Osteoblast (primary cell): ENCODE data around the gene ENOX1. TPM values are rescaled to one million over a fixed set of nuclear protein-coding genes. Genes with fewer than 3 reads are reported as not detected.

Source experiments
- DNase-seq: peaks from one replicate; pipeline ENCODE4 v3.0.0; 2011; ENCODE audit warnings: low spot score, mixed read lengths; ENCODE audit not compliant: insufficient read length; ENCODE audit errors: missing footprints
- H2AFZ ChIP-seq: 2 replicates; pipeline ENCODE4 v1.6.0; 2011; ENCODE audit warnings: mild to moderate bottlenecking, low read length
- H3K27ac ChIP-seq: 2 replicates; pipeline ENCODE4 v1.5.1; 2011; ENCODE audit warnings: mild to moderate bottlenecking, low read depth, low read length, moderate library complexity
- H3K27me3 ChIP-seq: 2 replicates; pipeline ENCODE4 v1.6.0; 2012; ENCODE audit warnings: mild to moderate bottlenecking, control low read depth, inconsistent platforms, low read length, moderate library complexity; ENCODE audit not compliant: insufficient read depth
- H3K36me3 ChIP-seq: 2 replicates; pipeline ENCODE4 v1.5.1; 2011; ENCODE audit warnings: mild to moderate bottlenecking, low read length, control low read depth, moderate library complexity; ENCODE audit not compliant: insufficient read depth
- H3K4me1 ChIP-seq: 2 replicates; pipeline ENCODE4 v1.5.1; 2011; ENCODE audit warnings: mild to moderate bottlenecking, low read length, control low read depth, moderate library complexity; ENCODE audit not compliant: insufficient read depth
- H3K4me2 ChIP-seq: 2 replicates; pipeline ENCODE4 v1.6.0; 2011; ENCODE audit warnings: mild to moderate bottlenecking, low read length; ENCODE audit not compliant: insufficient read depth
- H3K4me3 ChIP-seq: fragments of 200-600 bp; sonication (generic); 3 replicates; pipeline ENCODE4 v1.5.1; 2012; ENCODE audit warnings: mild to moderate bottlenecking, low read length, inconsistent platforms; ENCODE audit not compliant: insufficient read depth
- H3K79me2 ChIP-seq: 2 replicates; pipeline ENCODE4 v1.6.0; 2012; ENCODE audit warnings: mild to moderate bottlenecking, low read length, control low read depth, inconsistent platforms; ENCODE audit not compliant: insufficient read depth
- H3K9me3 ChIP-seq: 2 replicates; pipeline ENCODE4 v1.5.1; 2011; ENCODE audit warnings: low read depth, low read length, control low read depth
- H4K20me1 ChIP-seq: 2 replicates; pipeline ENCODE4 v1.6.0; 2012; ENCODE audit warnings: mild to moderate bottlenecking, low read length, control low read depth; ENCODE audit not compliant: insufficient read depth
- total RNA-seq: library from RNA; depleted of rRNA; stranded (reverse); fragments of >200 nt; gene quantifications from 2 replicates; pipeline ENCODE4 v1.2.3, GENCODE V29; 2012
- TF ChIP-seq, protein P1 (sequence below): IDR thresholded peaks from 2 replicates; pipeline ENCODE4 v1.5.1; 2011; ENCODE audit warnings: mild to moderate bottlenecking, low read depth, low read length, moderate library complexity; ENCODE audit errors: extremely low read depth

Gene ENOX1
- total RNA-seq, 1 donor = 5.4 TPM

DNA sequence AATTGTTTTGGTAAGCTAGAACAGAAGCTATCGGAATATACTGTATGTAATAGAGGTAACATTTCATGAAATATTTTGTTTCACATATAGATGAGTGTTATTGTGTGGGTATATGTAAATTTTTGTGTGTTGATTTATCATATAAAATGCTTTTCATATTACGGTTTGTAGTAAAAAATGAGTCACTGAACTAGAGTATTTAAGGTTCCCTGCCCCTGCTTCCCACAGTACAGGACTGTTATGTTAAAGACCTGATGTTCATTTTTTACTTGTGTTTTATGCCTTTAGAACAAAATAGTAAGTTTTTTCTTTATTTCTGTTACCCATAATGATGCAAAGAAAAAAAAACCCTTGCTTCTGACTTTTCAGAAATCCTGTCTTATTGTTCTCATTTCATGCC lies 243.4 kb downstream of the ENOX1 start:
- no peaks in the 10 kb centered on the region for H4K20me1 ChIP-seq
- H3K9me3 ChIP-seq = peaks cover 3% of the 10 kb centered on the region
- H3K27ac ChIP-seq = peak overlapping the region; percentile 17
- H2AFZ ChIP-seq = no peak overlapping the region
- H3K4me2 ChIP-seq = no peak overlapping the region
- TF ChIP-seq, protein P1, sequence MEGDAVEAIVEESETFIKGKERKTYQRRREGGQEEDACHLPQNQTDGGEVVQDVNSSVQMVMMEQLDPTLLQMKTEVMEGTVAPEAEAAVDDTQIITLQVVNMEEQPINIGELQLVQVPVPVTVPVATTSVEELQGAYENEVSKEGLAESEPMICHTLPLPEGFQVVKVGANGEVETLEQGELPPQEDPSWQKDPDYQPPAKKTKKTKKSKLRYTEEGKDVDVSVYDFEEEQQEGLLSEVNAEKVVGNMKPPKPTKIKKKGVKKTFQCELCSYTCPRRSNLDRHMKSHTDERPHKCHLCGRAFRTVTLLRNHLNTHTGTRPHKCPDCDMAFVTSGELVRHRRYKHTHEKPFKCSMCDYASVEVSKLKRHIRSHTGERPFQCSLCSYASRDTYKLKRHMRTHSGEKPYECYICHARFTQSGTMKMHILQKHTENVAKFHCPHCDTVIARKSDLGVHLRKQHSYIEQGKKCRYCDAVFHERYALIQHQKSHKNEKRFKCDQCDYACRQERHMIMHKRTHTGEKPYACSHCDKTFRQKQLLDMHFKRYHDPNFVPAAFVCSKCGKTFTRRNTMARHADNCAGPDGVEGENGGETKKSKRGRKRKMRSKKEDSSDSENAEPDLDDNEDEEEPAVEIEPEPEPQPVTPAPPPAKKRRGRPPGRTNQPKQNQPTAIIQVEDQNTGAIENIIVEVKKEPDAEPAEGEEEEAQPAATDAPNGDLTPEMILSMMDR = no peak
- no peaks in the 10 kb centered on the region for H3K27me3 ChIP-seq
- no peak overlapping the region for H3K4me3 ChIP-seq
- peaks cover 30% of the 10 kb centered on the region for H3K4me1 ChIP-seq
- DNase-seq = no peak
- no peaks in the 10 kb centered on the region for H3K36me3 ChIP-seq
- H3K79me2 ChIP-seq = no peaks in the 10 kb centered on the region

DNA sequence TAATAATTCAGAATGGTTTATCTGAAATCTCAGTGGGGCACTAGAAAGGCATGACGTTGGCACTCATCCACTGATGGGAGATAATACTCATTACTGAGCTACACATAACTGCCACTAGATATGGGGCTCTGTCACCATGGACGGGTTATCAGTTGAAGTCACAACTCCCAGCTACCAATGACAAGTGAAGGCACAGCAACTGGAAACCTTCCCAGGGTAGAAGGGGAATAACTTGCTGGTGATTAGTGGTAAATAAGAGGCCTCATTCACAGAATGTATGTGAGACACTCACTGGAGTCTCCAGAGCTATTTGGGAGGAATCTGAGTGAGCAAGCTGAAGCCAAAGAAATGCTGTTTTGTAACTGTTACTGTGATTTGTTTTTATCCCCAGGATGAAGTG lies 249.6 kb downstream of the ENOX1 start:
- no peak for DNase-seq
- no peak overlapping the region for H3K4me2 ChIP-seq

DNA sequence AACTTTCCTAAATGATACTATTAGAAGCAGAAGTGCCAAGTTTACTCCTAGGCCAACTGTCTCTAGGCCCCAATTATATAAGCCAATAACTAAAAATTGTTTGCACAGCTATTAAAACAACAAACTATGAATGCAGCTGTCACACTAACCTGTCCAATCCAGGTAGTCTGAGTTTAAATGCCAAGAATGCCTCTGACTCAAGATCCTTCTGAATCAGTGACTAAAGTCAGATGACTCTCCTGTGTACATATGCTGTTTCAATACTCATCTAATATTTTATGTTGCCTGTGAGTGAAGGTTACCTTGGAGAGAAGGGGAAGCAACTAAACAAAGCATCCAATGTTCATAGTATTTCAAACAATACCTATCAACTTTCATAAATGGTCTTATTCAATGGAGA lies 257.0 kb downstream of the ENOX1 start:
- no peak overlapping the region for H3K27ac ChIP-seq
- no peak for DNase-seq
- H3K27me3 ChIP-seq = no peaks in the 10 kb centered on the region
- H3K9me3 ChIP-seq = no peaks in the 10 kb centered on the region
- TF ChIP-seq, protein P1 = no peak
- no peak overlapping the region for H2AFZ ChIP-seq
- no peaks in the 10 kb centered on the region for H3K4me1 ChIP-seq
- H3K4me2 ChIP-seq = no peak overlapping the region
- no peaks in the 10 kb centered on the region for H3K79me2 ChIP-seq
- H3K36me3 ChIP-seq = no peaks in the 10 kb centered on the region
- H3K4me3 ChIP-seq = no peak overlapping the region
- H4K20me1 ChIP-seq = no peaks in the 10 kb centered on the region

More for the DNA sequence above, 249.6 kb downstream of the ENOX1 start:
- no peaks in the 10 kb centered on the region for H3K27me3 ChIP-seq
- H2AFZ ChIP-seq = no peak overlapping the region
- H3K36me3 ChIP-seq = no peaks in the 10 kb centered on the region
- no peaks in the 10 kb centered on the region for H3K4me1 ChIP-seq
- H4K20me1 ChIP-seq = no peaks in the 10 kb centered on the region
- no peak overlapping the region for H3K27ac ChIP-seq
- H3K4me3 ChIP-seq = no peak overlapping the region
- TF ChIP-seq, protein P1 = no peak
- no peaks in the 10 kb centered on the region for H3K79me2 ChIP-seq
- H3K9me3 ChIP-seq = peaks cover 3% of the 10 kb centered on the region

DNA sequence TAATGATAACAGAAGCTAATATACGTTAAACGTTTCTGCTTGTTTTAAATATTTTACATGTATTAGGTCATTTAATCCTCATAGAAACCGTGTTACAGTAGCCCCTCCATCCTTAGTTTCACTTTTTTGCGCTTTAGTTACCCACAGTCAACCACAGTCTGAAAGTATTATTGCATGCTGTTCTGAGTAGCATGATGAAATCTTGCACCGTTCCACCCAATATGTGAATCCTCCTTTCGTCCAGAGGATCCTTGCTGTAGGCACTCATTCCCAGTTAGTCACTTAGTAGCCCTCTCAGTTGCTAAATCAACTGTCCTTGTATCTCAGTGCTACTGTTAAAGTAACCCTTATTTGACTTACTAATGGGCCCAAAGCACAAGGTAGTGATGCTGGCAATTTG lies 257.8 kb downstream of the ENOX1 start:
- no peak for DNase-seq
- no peak overlapping the region for H2AFZ ChIP-seq
- peak overlapping the region; percentile 24 for H3K4me2 ChIP-seq

More for the DNA sequence above, 257.8 kb downstream of the ENOX1 start:
- Histone ChIP-seq H3K9me3 (no peaks in the 10 kb centered on the region), H3K79me2 (no peaks in the 10 kb centered on the region), H3K36me3 (no peaks in the 10 kb centered on the region), H3K4me3 (no peak overlapping the region), H3K27me3 (peaks cover under 1% of the 10 kb centered on the region), H4K20me1 (no peaks in the 10 kb centered on the region), H3K27ac (no peak overlapping the region), H3K4me1 (no peaks in the 10 kb centered on the region)
- TF ChIP-seq, protein P1 = no peak
